Fibroblast of skin of scalp (primary cell): ENCODE data around the gene EIF3J. TPM values are rescaled to one million over a fixed set of nuclear protein-coding genes. Genes with fewer than 3 reads are reported as not detected.
"Not testable (repeated sequence)": the region's sequence is repeated elsewhere in the genome, so short reads cannot be mapped to it uniquely, and the experiment has no call there.

Experiments used
- DNase-seq: peaks from one replicate; pipeline ENCODE4 v3.0.0-alpha.2; 2013
- polyA plus RNA-seq, 2 experiments: library from polyadenylated mRNA; unstranded; fragments of 120-200 nt; gene quantifications; one replicate each; pipeline ENCODE4 v1.2.1, GENCODE V29; 2013; ENCODE audit not compliant: insufficient read length in 2 of 2

The EIF3J gene
- 94.4 TPM for polyA plus RNA-seq (2013, experiment 1 of 2; ENCODE audit: insufficient read length)
- 131 TPM for polyA plus RNA-seq (2013, experiment 2 of 2; ENCODE audit: insufficient read length)

DNA sequence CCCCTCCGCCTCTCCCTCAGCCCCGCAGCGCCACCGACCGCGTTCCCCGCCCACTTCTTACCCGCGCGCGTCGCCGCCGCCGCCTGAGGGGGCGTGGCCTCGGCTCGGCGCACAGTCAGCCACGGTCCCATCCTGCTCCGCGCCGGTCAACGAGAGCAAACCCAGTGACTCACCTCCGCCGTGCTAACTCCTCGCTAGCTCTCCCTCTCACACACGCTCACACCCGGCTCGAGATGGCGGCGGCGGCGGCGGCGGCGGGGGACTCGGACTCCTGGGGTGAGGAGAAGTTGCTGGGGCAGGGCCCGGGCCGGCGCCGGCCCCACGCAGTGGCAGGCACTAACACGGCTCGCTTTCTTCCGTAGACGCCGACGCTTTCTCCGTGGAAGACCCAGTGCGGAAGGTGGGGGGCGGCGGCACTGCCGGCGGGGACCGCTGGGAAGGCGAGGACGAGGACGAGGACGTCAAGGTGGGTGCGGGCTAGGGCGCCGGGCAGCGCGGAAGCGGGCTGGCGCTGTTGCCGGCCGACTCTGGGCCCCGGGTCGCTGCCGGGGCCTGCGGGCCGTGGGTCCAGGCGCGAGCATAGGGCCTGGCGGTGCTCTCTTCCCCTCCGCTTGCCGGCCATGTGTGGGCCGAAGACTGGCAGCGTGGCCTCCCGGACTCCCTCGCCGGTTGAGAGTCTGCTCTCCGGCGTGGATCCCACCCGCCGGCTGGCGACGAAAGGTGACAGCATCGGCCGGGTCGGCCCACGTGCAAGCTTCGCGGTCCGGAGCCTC lies at the start of gene EIF3J:
TSS of gene EIF3J (plus strand) at position 186 of the 773 bp plus-strand sequence. CDS start at position 234, 48 bp downstream.
- DNase-seq: peak; percentile 98

DNA sequence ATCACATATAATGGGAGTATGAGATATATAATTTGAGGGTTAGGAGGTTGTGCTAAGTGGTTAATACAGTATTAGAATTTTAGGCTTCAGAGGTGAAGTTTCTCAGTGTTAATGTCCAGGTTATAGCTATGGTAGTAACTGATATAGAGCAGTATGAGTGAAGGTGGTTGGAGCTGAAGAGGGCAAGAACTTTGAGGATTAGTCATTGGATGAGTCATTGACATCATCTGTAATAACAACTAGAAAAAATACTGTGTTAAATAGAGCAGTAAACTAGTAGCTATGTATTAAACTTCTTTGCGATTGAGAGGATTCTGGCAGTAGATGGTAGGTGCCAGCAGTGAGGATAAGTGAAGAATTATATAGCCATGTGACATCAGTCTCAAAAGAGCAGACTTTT lies 47.5 kb upstream of the EIF3J start:
- peak; percentile 73 for DNase-seq

DNA sequence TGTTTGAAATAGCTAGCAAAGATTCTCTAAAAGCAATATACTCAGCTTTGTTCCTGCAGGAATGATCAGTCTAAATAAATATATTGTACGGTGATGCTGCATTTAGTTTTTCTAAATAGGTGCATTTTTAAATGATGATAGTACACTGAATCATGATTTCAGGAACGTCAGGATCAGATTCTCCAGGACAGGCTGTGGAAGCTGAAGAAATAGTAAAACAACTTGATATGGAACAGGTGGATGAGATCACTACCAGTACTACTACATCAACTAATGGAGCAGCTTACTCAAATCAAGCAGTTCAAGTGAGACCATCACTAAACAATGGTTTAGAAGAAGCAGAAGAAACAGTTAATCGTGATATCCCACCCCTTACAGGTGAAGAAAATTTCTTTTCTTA lies 46.3 kb upstream of the EIF3J start:
- DNase-seq: no peak

DNA sequence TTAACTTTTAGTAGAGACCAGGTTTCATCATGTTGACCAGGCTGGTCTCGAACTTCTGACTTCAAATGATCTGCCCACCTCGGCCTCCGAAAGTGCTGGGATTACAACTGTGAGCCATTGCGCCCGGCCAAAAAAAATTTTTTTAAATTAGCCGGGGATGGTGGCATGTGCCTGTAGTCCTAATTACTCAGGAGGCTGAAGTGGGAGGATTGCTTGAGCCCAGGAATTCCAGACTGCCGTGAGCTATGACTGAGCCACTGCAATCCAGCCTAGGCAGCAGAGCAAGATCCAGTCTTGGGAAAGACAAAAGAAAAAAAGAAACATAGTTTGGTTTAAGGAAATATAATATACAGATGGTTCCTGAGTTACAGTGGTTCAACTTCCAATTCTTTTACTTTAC lies 44.9 kb upstream of the EIF3J start:
- no peak for DNase-seq

- DNase-seq: no peak
Observed at GRCh38 chr15:44492672-44493071, 44.3 kb upstream of the EIF3J start.

DNA sequence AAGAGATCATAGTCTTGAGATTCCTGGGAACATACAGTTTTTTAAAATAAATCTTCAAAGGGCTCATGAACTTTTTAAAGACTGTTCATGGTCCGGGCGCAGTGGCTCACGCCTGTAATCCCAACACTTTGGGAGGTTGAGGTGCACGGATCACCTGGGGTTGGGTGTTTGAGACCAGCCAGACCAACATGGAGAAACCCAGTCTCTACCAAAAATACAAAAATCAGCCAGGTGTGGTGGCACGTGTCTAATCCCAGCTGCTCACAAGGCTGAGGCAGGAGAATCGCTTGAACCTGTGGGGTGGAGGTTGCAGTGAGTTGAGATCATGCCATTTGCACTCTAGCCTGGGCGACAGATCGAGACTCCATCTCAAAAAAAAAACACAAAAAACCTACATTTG lies 41.4 kb upstream of the EIF3J start:
- DNase-seq: no peak

DNA sequence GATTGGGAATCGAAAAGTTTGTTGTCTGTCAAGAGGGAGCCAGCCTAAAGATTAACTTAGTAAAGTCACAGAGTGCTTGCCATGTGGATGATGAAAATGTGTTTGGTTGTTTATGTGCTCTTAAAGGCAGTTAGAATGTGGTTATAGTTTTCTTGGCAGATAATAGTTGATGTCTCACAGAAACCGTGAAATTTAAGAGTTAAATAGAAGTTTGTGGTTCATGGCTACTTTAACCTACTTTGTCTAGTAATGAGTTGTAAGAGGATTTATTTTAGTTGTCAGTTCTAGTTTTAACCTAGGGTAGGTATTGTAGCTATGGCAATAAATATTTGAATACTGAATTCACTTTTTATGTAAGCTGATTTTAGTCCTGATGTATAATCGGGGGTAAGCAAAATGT lies 36.4 kb upstream of the EIF3J start:
- DNase-seq: no peak

- DNase-seq: peak; percentile 55
Observed at GRCh38 chr15:44501768-44502366, 35.1 kb upstream of the EIF3J start.

GRCh38 chr15:44516436-44516835 lies 20.5 kb upstream of the EIF3J start:
- no peak for DNase-seq

DNA sequence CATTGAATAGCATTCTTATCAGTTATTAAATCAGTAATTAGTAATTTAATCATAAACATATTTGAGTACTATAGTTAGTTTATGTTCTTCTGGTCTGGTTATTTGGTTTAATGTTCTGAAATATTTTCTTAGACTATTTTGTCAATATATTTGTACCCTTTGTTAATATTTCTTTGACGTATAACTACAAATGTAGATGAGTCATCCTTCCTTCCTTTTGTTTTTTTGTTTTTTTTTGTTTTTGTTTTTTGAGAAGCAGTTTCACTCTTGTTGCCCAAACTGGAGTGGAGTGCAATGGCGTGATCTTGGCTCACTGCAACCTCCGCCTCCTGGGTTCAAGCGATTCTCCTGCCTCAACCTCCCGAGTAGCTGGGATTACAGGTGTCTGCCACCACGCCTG lies 17.4 kb upstream of the EIF3J start:
- no peak for DNase-seq

DNA sequence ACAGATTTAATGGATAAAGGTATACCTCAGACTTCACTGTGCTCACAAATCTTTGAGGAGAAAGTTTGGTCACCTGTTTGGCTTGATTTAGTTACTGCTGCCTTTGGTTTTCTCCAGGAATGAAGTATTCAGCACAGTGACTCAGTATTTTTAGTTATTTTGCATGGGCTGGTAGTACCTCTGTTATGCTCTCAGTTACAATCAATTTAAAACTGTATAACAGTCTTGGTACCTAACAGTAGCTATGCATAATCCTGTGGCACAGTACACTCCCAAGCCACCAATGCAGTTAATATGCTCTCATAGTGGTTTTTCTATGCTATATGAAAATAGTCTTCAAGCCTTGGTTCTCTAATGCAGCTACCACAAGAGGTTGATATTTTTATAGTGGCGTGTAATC lies 11.9 kb upstream of the EIF3J start:
- no peak for DNase-seq

GRCh38 chr15:44527241-44527640 lies 9.7 kb upstream of the EIF3J start:
- DNase-seq: no peak

DNA sequence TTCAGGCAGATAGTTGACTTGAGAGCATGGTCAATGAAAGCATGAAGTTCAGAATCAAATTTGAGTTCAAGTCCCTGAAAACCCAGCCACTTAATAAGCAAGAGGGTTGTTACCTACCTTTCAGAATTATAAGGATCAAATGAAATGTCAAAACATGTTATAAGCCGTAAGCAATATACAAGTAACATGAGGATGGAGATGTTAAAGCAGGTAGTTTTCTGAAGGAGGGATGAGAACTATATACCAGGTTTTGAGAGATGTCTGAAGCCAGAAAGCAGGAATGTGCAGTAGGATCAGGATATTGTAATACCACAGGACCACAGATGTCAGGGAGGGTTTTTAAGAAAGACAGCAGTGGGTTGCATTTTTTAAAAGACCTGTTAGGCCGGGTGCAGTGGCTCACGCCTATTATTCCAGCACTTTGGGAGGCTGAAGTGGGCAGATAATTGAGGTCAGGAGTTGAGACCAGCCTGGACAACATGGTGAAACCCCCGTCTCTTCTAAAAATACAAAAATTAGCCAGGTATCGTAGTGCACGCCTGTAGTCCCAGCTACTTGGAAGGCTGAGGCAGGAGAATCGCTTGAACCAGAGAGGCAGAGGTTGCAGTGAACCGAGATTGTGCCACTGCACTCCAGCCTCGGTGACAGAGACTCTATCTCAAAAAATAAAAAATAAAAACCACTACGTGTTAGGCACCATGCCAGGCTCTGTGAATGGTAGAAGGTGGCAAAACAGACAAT lies 6.9 kb upstream of the EIF3J start:
- no peak for DNase-seq

DNA sequence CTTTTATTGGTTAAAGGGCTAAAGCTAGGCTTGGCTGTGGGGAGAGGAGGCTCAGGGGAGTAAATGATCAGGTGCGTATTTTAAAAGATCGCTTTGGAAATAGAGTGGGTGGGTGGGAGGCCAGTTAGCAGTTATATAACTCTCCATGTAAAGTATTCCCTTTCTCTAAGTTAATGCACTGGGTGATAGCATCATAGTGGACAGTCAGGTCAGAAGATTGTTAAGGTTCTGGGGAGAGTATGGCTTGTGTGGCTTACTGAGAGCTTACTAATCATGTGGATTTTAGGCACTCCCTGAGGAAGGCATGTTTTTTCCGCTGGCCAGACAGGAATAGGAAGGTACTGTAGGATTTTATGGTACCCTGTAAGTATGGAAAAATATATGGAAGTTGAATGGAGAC lies 6.3 kb upstream of the EIF3J start:
- no peak for DNase-seq

- not testable (repeated sequence) for DNase-seq
Observed at GRCh38 chr15:44532275-44532674, 4.7 kb upstream of the EIF3J start.

GRCh38 chr15:44532689-44533088 lies 4.3 kb upstream of the EIF3J start:
- no peak for DNase-seq

DNA sequence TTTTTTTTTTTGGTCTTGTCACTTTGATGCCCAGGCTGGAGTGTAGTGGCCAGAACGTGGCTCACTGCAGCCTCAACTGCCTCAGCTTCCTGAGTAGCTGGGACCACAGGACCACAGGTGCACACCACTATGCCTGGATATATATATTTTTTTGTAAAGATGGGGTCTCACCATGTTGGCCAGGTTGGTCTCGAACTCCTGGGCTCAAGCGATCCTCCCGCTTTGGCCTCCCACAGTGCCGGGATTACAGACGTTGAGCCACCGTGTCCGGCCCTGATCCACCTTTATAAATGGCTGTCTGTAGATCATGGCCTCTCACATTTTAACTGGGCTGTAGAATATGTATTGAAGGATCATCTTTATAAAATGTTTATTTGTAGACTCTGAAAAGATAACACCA lies 1.9 kb upstream of the EIF3J start:
- DNase-seq: no peak

DNA sequence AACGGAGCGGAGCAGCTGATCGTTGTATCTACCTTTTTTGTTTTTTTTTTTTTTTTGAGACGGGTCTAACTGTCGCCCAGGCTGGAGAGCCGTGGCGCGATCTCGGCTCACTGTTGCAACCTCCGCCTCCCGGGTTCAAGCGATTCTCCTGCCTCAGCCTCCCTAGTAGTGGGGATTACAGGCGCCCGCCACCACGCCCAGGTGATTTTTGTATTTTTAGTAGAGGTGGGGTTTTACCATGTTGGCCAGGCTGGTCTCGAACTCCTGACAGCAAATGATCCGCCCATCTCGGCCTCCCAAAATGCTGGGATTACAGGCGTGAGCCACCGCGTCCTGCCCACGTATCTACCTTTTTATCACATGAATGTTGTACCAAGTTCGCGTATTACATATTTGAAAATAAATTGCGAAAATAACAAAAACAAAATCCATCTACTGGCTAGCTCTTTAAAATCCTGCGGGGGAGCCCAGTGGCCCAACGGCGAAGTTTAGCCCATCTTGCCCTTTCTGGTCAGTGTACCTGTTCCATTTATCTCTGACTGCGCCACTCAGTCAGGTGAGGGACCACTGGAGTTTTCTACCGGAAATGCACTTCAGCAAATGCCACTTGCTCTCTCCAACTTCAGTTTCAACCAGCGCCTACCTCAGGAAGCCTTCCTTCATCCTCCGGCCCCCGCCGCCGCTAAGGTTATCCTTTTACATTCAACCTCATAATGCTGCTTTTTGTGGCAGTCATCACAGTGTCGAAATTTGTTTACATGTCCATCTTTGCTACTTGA lies 1.2 kb upstream of the EIF3J start:
- DNase-seq: no peak

DNA sequence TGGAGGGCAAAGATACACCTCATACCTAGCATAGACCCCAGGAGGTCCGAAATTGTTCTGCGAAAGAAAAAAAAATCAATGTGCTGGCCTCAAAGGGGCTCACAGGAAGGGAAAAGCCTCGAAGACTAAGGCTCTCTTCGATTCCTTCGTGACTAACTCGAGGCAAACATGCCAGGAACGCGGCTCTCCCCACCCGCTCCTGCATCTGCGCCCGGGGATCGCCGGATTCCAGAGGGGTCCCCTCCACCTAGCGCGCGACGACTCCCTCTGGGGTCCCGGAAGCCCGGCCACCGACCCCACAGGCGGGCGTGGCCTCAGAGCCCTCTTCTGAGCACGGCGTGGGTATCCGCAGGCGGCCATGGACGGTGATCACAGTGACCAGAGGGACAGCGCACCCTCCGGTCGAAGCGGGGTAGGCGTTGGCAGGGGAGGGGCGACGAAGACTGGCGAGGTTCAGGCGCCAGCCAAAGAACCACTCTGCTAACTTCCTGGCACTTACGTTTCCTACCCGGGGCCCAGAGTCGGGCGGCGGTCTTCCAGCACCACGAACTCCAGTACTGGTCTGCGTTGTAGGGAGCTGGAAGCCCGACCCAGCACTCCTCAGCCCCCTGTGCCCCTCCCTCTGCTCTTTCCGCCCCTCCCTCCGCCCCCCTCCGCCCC lies 515 bp upstream of the EIF3J start:
- no peak for DNase-seq

GRCh38 chr15:44537735-44538240 lies 841 bp downstream of the EIF3J start:
- peak; percentile 52 for DNase-seq

DNA sequence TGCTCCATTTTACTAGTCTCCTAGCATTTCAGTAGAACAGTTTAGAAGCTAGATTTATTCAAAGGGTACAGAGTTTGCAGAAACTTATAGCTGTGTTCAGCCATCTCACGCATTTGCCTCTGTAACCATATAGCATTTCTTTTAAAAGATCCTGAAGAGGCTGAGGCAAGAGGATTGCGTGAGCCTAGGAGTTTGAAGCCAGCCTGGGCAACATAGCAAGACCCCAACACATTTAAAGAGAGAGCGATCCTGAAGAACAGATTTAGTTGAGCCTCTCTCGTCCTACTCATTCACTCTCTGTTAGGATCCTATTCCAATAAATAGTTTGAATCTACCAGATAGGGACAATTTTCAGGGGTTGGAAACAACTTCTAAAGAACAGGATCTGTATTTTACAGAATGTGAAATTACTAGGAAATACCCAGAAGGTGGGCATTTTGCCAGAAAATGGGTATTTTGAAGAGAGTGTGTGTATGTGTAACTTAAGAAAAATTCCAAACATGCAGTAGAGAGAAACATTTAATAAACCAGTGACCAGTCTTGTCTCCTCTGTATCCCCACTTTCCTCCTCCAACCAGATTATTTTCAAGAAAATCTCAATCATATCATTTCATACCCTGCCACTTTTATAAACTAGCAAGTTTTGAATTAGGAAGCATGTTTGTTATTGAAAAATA lies 4.5 kb downstream of the EIF3J start:
- DNase-seq: peak; percentile 92
